GM19467 (cell line): ENCODE results near the gene FSTL4.

Experiments used
- ATAC-seq: cut with Tn5 transposase; IDR thresholded peaks from one replicate; pipeline ENCODE4 v1.9.1; 2021; ENCODE audit warnings: mild to moderate bottlenecking, moderate library complexity; ENCODE audit not compliant: unreplicated experiment

Gene FSTL4

DNA sequence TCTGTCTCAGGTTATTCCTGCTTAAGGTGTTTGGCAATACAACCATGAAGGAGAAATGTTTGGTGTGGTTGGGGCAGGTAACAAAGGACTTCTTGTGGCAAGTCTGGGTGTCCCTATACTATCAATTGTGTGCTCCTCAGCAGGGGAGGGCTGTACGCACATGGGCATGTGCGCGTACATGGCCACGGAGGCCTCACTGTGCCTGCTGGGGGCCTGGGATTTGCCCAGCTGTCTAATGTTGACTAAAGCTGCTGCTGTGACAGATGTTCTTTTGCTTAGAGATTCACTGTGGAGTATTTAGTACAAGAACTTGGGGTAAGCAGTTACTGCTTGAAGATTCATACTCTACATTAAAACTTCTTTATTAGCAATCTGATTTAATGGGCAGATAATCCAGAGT, 463.0 kb downstream of the FSTL4 start:
- no peak for ATAC-seq

DNA sequence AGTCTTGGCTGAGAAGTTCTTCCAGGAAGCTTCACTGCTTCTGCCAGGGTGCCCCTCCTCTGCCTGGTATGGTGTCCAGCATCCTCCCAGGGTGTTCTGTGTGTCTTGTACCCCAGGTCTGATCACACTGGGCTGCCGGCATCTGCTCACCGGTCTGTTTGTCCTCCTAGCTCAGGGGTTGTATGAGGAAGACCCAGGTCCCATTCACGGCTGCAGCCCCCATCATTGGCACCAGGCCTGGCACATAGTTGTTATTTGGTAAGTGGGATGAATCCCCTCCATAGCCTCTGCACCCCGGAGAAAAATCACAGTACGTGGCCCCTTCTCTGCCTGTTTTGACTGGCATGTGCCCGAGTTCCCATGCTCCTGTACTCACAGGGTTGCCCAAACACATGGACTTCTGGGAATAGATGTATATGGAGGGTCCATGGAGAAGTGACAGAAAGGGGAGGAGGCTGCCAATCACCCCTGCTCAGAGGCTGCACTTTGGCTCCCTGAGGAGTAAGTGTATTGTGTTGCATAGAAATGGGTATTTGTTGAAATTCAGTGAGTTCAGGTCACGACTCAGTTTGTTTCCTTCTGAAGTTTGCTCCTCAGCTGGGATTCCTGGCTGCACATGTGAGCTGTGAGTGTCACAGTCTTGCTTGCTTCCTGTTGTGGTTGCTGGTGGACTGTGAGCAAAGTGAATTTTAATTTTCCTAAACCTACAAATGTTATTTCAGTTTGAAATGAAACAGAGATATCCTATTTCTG, 464.4 kb downstream of the FSTL4 start:
- no peak for ATAC-seq

DNA sequence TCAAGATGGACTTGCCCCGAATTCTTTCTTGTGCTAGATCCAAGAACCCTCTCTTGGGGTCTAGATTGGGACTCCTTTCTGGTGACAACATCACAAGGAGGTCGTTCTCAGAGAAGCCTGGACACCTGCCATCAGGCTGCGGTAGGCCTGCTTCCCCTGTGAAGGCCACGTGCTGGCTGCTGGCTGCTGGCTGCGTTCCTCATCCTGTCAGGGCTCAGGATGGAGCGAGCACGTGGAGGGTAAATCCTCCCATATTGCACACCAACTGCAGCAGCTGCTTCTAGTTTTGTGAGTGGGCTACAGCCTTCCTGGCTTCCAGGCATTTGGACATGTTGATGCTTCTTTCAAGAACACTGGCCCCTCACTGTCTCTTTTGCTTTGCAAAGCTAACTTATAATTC, 464.9 kb downstream of the FSTL4 start:
- no peak for ATAC-seq
